AG10803 (cell line): ENCODE measurements around the gene EXOC4.
A peak's percentile ranks its signal among the peaks of the same experiment; 100 is the strongest.

Experiments
- DNase-seq: peaks from one replicate; pipeline ENCODE4 v3.0.0; 2010; ENCODE audit warnings: low read depth
- H3K4me3 ChIP-seq: 2 replicates; pipeline ENCODE4 v1.5.1; 2011; ENCODE audit warnings: mild to moderate bottlenecking, low read length, control low read depth
- TF ChIP-seq, protein P1 (sequence below): conservative IDR thresholded peaks from 2 replicates; pipeline ENCODE4 v1.5.1; 2011; ENCODE audit warnings: mild to moderate bottlenecking, low read length, control low read depth, inconsistent platforms

EXOC4 gene

DNA sequence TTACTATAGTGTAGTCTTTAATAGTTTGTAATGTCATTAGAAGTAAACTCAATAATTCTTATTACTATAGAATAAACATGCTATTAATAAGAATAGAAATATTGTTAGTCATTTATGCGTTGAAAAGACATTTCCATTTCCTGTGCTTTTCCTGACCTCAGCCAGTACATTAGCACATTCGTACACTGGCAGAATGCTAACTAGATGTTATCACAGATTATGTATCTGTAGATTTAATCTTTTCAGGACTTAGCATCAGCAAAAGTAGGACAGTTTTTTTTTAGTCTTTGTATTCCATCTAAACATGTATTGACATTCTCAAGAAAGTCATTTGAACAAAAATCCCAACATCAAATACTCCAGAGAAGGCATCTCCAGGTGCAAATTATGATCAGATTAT, 158.5 kb downstream of the EXOC4 start:
- no peak for DNase-seq
- no peak overlapping the region for H3K4me3 ChIP-seq
- TF ChIP-seq, protein P1, sequence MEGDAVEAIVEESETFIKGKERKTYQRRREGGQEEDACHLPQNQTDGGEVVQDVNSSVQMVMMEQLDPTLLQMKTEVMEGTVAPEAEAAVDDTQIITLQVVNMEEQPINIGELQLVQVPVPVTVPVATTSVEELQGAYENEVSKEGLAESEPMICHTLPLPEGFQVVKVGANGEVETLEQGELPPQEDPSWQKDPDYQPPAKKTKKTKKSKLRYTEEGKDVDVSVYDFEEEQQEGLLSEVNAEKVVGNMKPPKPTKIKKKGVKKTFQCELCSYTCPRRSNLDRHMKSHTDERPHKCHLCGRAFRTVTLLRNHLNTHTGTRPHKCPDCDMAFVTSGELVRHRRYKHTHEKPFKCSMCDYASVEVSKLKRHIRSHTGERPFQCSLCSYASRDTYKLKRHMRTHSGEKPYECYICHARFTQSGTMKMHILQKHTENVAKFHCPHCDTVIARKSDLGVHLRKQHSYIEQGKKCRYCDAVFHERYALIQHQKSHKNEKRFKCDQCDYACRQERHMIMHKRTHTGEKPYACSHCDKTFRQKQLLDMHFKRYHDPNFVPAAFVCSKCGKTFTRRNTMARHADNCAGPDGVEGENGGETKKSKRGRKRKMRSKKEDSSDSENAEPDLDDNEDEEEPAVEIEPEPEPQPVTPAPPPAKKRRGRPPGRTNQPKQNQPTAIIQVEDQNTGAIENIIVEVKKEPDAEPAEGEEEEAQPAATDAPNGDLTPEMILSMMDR: no peak

DNA sequence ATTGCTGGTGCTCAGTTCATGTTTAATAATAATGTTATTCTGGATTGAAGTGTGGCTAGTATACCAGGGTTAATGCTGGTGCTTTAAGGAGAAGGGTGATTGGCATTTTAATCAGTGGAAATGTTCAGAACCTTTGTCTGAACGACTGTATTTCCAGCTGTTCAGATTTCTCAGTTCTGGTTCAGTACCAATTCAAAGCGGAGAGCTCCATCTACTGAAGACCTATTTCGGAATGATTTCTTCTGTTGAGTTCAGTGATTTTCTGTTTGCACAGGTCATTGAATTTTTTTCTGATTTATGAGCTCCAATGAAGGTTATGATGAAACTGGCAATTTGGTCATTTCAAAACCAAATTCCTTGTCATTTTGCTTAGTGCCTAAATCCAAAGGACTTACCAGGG, 160.1 kb downstream of the EXOC4 start:
- H3K4me3 ChIP-seq: no peak overlapping the region
- no peak for DNase-seq
- TF ChIP-seq, protein P1: no peak

DNA sequence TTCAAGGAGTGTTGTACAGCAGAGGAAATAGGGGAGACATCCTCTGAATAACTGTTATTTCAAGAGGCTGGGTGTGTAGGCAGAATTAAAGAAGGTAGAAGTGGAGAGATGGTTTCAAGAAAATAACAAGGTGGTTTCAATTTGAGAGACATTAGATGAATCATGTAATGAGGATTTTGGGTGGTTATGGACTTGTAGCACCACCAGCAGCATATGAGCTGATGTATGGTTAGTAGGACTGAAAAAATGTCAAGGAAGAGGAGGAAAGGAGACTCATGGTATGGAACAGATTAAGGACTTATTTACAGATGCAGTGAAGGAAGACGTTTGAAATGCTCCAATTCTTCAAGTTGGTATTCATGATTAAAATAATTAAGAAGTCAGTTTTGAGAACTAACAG, 166.2 kb downstream of the EXOC4 start:
- TF ChIP-seq, protein P1: no peak
- no peak overlapping the region for H3K4me3 ChIP-seq
- DNase-seq: peak; percentile 34

DNA sequence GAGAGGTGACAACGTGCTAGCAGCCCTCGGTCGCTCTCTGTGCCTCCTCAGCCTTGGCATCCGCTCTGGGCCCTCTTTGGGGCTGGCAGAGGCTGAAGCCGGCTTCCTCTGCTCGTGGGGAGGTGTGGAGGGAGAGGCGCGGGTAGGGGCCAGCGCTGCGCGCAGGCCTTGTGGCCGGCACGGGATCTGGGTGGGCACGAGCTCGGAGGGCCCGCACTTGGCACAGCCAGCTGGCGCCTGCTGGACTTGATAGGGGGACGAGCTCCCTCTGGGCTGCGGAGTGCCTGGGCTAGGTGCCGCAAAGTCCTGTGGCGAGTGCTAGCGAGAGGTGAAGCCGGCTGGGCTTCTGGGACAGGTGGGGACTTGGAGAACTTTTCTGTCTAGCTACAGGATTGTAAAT, 170.7 kb downstream of the EXOC4 start:
- no peak for DNase-seq
- TF ChIP-seq, protein P1: no peak
- no peak overlapping the region for H3K4me3 ChIP-seq

DNA sequence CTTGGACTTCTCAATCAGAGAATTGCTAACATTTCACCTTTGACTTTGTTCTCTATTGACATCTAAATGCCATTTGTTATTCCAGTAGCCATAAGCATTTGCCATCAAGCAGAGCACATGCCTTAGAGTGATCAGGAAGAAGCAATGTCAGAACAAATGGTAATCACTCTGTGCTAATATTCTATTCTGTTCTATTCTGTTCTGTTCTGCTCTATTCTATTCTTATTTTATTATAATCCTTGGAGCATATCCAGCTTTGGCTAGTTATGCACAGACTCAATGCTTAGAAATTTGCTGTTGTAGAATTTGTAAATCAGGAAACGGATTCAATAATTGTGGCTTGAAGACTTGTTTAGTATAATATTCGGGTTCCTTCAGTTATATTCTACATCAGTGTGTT, 175.4 kb downstream of the EXOC4 start:
- peak; percentile 18 for DNase-seq
- no peak overlapping the region for H3K4me3 ChIP-seq
- TF ChIP-seq, protein P1: no peak

DNA sequence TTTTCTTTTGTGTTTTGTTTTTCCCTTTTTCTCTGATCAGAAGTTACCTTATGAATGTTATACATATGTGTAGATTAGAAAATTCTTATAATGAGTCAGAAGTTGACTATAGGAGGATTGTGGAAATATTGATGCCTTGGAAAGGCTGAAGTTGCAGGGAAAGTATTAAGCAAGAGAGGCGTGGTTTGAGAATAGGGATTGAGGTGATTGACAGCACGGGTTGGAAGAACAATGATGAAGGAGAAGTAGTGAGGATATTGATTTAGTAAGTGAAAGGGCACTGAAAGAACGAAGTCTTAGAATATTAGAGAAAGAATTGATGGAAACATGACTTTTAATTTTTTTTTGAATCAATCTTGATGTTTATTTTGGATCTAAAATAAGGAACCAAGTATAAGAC, 176.0 kb downstream of the EXOC4 start:
- TF ChIP-seq, protein P1: no peak
- DNase-seq: no peak
- no peak overlapping the region for H3K4me3 ChIP-seq

DNA sequence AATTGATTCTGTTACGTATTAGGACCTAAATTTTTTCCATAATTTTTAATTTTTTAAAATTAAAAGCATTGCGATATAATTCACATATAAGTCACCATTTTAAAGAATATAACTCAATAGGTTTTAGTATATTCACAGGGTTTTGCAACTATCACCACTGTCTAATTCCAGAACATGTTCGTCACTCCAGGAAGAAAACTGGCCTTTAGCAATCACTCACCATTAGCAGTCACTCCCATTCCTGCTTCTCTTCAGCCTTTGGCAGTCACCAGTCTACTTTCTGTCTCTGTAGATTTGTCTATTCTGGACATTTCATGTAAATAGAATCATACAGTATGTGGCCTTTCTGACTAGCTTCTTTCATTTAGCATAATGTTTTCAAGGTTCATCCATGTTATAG, 176.5 kb downstream of the EXOC4 start:
- no peak overlapping the region for H3K4me3 ChIP-seq
- peak; percentile 8 for DNase-seq
- TF ChIP-seq, protein P1: no peak
